ENCODE results near the gene RINT1.
"Not testable (repeated sequence)": the region's sequence is repeated elsewhere in the genome, so short reads cannot be mapped to it uniquely, and the experiment has no call there.

GRCh38 chr7:105599080-105599479 is 67.1 kb downstream of the RINT1 start:
- TF ChIP-seq ZFP36 (IDR thresholded peaks at IDR 0.05; ENCODE audit: borderline replicate concordance, partially characterized antibody); CTCF (IDR thresholded peaks at IDR 0.05); PHF8 (IDR thresholded peaks at IDR 0.05; ENCODE audit: borderline replicate concordance, low read depth); EP300 (IDR thresholded peaks at IDR 0.05); MAFK (IDR thresholded peaks at IDR 0.05; ENCODE audit: partially characterized antibody); E2F6 (IDR thresholded peaks at IDR 0.05; ENCODE audit: borderline replicate concordance, low read depth); POLR2A (IDR thresholded peaks at IDR 0.05; ENCODE audit: low read length); ELK1 (IDR thresholded peaks at IDR 0.05; ENCODE audit: low read depth, low read length); HOXB13 (CRISPR knock-in tag; IDR thresholded peaks at IDR 0.05; ENCODE audit: low read depth): not testable (repeated sequence)
- TF ChIP-seq, protein P1, sequence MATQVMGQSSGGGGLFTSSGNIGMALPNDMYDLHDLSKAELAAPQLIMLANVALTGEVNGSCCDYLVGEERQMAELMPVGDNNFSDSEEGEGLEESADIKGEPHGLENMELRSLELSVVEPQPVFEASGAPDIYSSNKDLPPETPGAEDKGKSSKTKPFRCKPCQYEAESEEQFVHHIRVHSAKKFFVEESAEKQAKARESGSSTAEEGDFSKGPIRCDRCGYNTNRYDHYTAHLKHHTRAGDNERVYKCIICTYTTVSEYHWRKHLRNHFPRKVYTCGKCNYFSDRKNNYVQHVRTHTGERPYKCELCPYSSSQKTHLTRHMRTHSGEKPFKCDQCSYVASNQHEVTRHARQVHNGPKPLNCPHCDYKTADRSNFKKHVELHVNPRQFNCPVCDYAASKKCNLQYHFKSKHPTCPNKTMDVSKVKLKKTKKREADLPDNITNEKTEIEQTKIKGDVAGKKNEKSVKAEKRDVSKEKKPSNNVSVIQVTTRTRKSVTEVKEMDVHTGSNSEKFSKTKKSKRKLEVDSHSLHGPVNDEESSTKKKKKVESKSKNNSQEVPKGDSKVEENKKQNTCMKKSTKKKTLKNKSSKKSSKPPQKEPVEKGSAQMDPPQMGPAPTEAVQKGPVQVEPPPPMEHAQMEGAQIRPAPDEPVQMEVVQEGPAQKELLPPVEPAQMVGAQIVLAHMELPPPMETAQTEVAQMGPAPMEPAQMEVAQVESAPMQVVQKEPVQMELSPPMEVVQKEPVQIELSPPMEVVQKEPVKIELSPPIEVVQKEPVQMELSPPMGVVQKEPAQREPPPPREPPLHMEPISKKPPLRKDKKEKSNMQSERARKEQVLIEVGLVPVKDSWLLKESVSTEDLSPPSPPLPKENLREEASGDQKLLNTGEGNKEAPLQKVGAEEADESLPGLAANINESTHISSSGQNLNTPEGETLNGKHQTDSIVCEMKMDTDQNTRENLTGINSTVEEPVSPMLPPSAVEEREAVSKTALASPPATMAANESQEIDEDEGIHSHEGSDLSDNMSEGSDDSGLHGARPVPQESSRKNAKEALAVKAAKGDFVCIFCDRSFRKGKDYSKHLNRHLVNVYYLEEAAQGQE (IDR thresholded peaks at IDR 0.05) = not testable (repeated sequence)
